ENCODE data around the gene NGEF.

GRCh38 chr2:232877940-232878511 is 135.0 kb downstream of the NGEF start:
- TF ChIP-seq POLR2A (IDR thresholded peaks at IDR 0.05; ENCODE audit: low read length) (no peak), GATA1 (IDR thresholded peaks at IDR 0.05; ENCODE audit: low read depth, low read length) (no peak)

All from erythroblast (primary cell).